ENCODE data around the gene IRF2BP1.

DNA sequence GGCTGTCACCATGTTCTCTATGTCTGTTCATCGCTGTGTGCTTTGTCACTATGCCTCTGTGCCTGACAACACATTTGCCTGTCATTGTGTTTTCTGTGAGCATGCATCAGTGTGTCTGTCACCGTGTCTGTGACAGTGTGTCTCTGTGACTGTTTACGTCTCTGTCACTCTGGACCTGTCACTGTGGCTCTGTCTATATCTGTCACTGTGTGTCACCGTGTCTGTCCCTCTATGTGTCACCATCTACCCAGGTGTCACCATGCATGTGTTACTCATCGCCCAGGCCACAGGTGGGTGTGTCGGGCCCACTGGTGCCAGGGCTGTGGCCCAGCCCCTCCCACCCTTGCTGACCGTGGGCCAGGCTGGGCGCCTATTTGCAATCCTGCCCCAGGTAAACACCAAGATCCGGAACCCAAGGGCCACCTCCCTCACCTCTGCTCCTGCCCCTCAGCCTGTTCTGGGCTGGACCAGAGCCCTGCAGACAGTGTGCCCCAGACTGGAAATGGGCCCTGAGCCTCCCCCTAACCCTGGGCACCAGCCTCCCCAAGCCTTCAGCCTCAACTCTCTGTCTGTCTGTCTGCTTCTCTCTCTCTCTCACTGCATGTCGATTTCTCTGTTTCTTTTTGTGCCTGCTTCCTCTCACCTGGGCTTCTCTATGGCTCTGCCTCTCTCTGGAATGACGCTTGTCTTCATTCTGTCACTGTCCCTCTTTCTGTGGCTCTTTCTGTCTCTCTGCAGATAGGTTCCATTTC lies 7.7 kb downstream of the IRF2BP1 start:
- TF ChIP-seq ETS1 (CRISPR knock-in tag; IDR thresholded peaks at IDR 0.05) (no peak), ASH2L (IDR thresholded peaks at IDR 0.05; ENCODE audit: insufficient read length, low read depth, low read length) (no peak), ZNF772 (CRISPR knock-in tag; IDR thresholded peaks at IDR 0.05) (no peak), PLRG1 (conservative IDR thresholded peaks at IDR 0.05) (no peak), ATM (IDR thresholded peaks at IDR 0.05; ENCODE audit: borderline replicate concordance) (no peak), MYNN (CRISPR knock-in tag; IDR thresholded peaks at IDR 0.05; ENCODE audit: low read depth) (no peak), POLR2AphosphoS5 (IDR thresholded peaks at IDR 0.05; ENCODE audit: low read depth, low read length) (no peak), PRDM10 (CRISPR knock-in tag; IDR thresholded peaks at IDR 0.05; ENCODE audit: low read depth) (no peak), MAF1 (CRISPR knock-in tag; IDR thresholded peaks at IDR 0.05; ENCODE audit: borderline replicate concordance) (no peak), ZNF367 (CRISPR knock-in tag; IDR thresholded peaks at IDR 0.05; ENCODE audit: borderline replicate concordance) (no peak)
- TF ChIP-seq, protein P1, sequence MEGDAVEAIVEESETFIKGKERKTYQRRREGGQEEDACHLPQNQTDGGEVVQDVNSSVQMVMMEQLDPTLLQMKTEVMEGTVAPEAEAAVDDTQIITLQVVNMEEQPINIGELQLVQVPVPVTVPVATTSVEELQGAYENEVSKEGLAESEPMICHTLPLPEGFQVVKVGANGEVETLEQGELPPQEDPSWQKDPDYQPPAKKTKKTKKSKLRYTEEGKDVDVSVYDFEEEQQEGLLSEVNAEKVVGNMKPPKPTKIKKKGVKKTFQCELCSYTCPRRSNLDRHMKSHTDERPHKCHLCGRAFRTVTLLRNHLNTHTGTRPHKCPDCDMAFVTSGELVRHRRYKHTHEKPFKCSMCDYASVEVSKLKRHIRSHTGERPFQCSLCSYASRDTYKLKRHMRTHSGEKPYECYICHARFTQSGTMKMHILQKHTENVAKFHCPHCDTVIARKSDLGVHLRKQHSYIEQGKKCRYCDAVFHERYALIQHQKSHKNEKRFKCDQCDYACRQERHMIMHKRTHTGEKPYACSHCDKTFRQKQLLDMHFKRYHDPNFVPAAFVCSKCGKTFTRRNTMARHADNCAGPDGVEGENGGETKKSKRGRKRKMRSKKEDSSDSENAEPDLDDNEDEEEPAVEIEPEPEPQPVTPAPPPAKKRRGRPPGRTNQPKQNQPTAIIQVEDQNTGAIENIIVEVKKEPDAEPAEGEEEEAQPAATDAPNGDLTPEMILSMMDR (CRISPR knock-in tag; IDR thresholded peaks at IDR 0.05) = no peak

Measured in HepG2 (cell line).